Mesenchymal stem cell (in vitro differentiated cells and primary cell): ENCODE data around the gene NUP107.
"Not testable (repeated sequence)": the region's sequence is repeated elsewhere in the genome, so short reads cannot be mapped to it uniquely, and the experiment has no call there.

ENCODE experiments used
- DNase-seq: peaks from one replicate; pipeline ENCODE4 v3.0.0-alpha.2; 2013
- H2AFZ ChIP-seq: one replicate; pipeline ENCODE4 v1.6.1; 2013; ENCODE audit warnings: low read depth, mild to moderate bottlenecking, control low read depth, inconsistent platforms, low read length, moderate library complexity
- H2AK5ac ChIP-seq: 2 replicates; pipeline ENCODE4 v1.6.1; 2013; ENCODE audit warnings: low read length, moderate library complexity, mild to moderate bottlenecking, inconsistent platforms; ENCODE audit not compliant: severe bottlenecking
- H2BK120ac ChIP-seq: one replicate; pipeline ENCODE4 v1.6.1; 2013; ENCODE audit warnings: low read depth, mild to moderate bottlenecking, inconsistent platforms, low read length, moderate library complexity
- H2BK12ac ChIP-seq, 2 experiments: one replicate each; pipeline ENCODE4 v1.6.1; 2013; ENCODE audit warnings: inconsistent platforms in 2 of 2, low read length in 2 of 2, mild to moderate bottlenecking in 2 of 2, moderate library complexity in 2 of 2, control low read depth in 1 of 2
- H2BK15ac ChIP-seq: one replicate; pipeline ENCODE4 v1.6.1; 2013; ENCODE audit warnings: mild to moderate bottlenecking, low read depth, inconsistent platforms; ENCODE audit not compliant: poor library complexity, severe bottlenecking
- H2BK5ac ChIP-seq: 2 replicates; pipeline ENCODE4 v1.6.1; 2013; ENCODE audit warnings: low read depth, mild to moderate bottlenecking, low read length, control low read depth, inconsistent platforms; ENCODE audit not compliant: poor library complexity, severe bottlenecking
- H3K14ac ChIP-seq, 2 experiments: one replicate each; pipeline ENCODE4 v1.6.1; 2013; ENCODE audit warnings: inconsistent platforms in 2 of 2, low read length in 2 of 2, control low read depth in 1 of 2, mild to moderate bottlenecking in 1 of 2, moderate library complexity in 1 of 2
- H3K18ac ChIP-seq, 2 experiments: one replicate each; pipeline ENCODE4 v1.6.1; 2013; ENCODE audit warnings: inconsistent platforms in 2 of 2, low read length in 2 of 2, control low read depth in 1 of 2, low read depth in 1 of 2, mild to moderate bottlenecking in 1 of 2
- H3K23ac ChIP-seq, 2 experiments: one replicate each; pipeline ENCODE4 v1.6.1; 2013; ENCODE audit warnings: inconsistent platforms in 2 of 2, low read length in 2 of 2, mild to moderate bottlenecking in 2 of 2, moderate library complexity in 2 of 2, control low read depth in 1 of 2
- H3K27ac ChIP-seq: 2 replicates; pipeline ENCODE4 v1.5.1; 2013; ENCODE audit warnings: mild to moderate bottlenecking, moderate library complexity, low read length, control low read depth, inconsistent platforms; ENCODE audit not compliant: poor library complexity, severe bottlenecking
- H3K27me3 ChIP-seq, 2 experiments: 2 replicates each; pipeline versions ENCODE4 v1.6.1 to v1.7.0; 2013; ENCODE audit warnings: low read length in 2 of 2, mild to moderate bottlenecking in 2 of 2, moderate library complexity in 2 of 2, control low read depth in 1 of 2, inconsistent platforms in 1 of 2; ENCODE audit not compliant: control insufficient read depth in 1 of 2, insufficient read depth in 1 of 2
- H3K36me3 ChIP-seq, 2 experiments: 2 replicates each; pipeline versions ENCODE4 v1.6.1 to v1.7.0; 2013; ENCODE audit warnings: low read length in 2 of 2, control low read depth in 1 of 2, inconsistent platforms in 1 of 2, low read depth in 1 of 2, mild to moderate bottlenecking in 1 of 2; ENCODE audit not compliant: insufficient read depth in 2 of 2, control insufficient read depth in 1 of 2
- H3K4ac ChIP-seq, 2 experiments: one replicate each; pipeline ENCODE4 v1.6.1; 2013; ENCODE audit warnings: inconsistent platforms in 2 of 2, low read length in 2 of 2, mild to moderate bottlenecking in 2 of 2, moderate library complexity in 2 of 2, control low read depth in 1 of 2, low read depth in 1 of 2
- H3K4me1 ChIP-seq: 2 replicates; pipeline ENCODE4 v1.6.1; 2013; ENCODE audit warnings: low read depth, low read length, control low read depth; ENCODE audit not compliant: control insufficient read depth, insufficient read depth
- H3K4me2 ChIP-seq: 2 replicates; pipeline ENCODE4 v1.6.1; 2013; ENCODE audit warnings: low read length, mild to moderate bottlenecking, inconsistent platforms; ENCODE audit not compliant: poor library complexity, severe bottlenecking
- H3K4me3 ChIP-seq, 2 experiments: 2 replicates each; pipeline versions ENCODE4 v1.5.1 to v1.7.0; 2013; ENCODE audit warnings: low read length in 2 of 2, mild to moderate bottlenecking in 2 of 2, control low read depth in 1 of 2, low read depth in 1 of 2; ENCODE audit not compliant: insufficient read depth in 1 of 2
- H3K79me1 ChIP-seq: replicated peaks from 2 replicates; pipeline ENCODE4 v1.6.1; 2013; ENCODE audit warnings: mild to moderate bottlenecking, control low read depth, low read length, inconsistent platforms; ENCODE audit not compliant: poor library complexity, severe bottlenecking
- H3K9ac ChIP-seq: 2 replicates; pipeline ENCODE4 v1.7.0; 2013; ENCODE audit warnings: mild to moderate bottlenecking, low read length, moderate library complexity
- H3K9me3 ChIP-seq: 2 replicates; pipeline ENCODE4 v1.7.0; 2013; ENCODE audit warnings: mild to moderate bottlenecking, low read length; ENCODE audit not compliant: control insufficient read depth
- H4K8ac ChIP-seq: one replicate; pipeline ENCODE4 v1.6.1; 2013; ENCODE audit warnings: inconsistent platforms, mild to moderate bottlenecking, low read length, moderate library complexity
- H4K91ac ChIP-seq: one replicate; pipeline ENCODE4 v1.6.1; 2013; ENCODE audit warnings: mild to moderate bottlenecking, low read length, inconsistent platforms
- WGBS: methylation state at CpG from one replicate; pipeline ENCODE4 v1.1.7; 2013; ENCODE audit warnings: mixed read lengths; 5-methylcytosine and 5-hydroxymethylcytosine counted together

The NUP107 gene

DNA sequence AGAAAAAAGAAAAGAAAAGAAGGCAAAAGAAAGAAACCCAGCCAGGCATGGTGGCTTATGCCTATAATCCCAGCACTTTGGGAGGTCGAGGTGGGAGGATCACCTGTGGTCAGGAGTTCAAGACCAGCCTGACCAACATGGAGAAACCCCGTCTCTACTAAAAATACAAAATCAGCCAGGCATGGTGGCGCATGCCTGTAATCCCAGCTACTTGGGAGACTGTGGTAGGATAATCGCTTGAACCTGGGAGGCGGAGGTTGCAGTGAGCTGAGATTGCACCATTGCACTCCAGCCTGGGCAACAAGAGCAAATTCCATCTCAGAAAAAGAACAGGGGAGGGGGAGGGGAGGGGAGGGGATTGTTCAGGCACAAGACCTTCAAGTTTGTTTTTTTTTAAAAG is 9.9 kb upstream of the NUP107 start:
- H2AK5ac ChIP-seq, H4K8ac ChIP-seq, H2BK5ac ChIP-seq, H3K18ac ChIP-seq, H3K27me3 ChIP-seq, H3K9me3 ChIP-seq, H3K4me1 ChIP-seq, H3K79me1 ChIP-seq, H3K36me3 ChIP-seq, H4K91ac ChIP-seq, H3K14ac ChIP-seq, H3K27ac ChIP-seq, DNase-seq, H2BK12ac ChIP-seq, H3K4ac ChIP-seq, H2BK15ac ChIP-seq, H3K23ac ChIP-seq, H3K4me3 ChIP-seq, H2BK120ac ChIP-seq, H2AFZ ChIP-seq, H3K4me2 ChIP-seq: not testable (repeated sequence)
- WGBS, result 99% methylated on average over 4 of the region's 5 CpGs
- H3K9ac ChIP-seq, result peak overlapping the region; percentile 76

GRCh38 chr12:68686262-68686594 is 550 bp upstream of the NUP107 start:
- Histone ChIP-seq H3K14ac (no peak overlapping the region), H3K4me1 (peaks cover 1% of the 10 kb centered on the region), H3K9me3 (no peaks in the 10 kb centered on the region), H3K9ac (peak overlapping the region; percentile 89), H3K27me3 (no peaks in the 10 kb centered on the region), H3K4me2 (peak overlapping the region; percentile 82), H3K4me3 (peak overlapping the region in 1 of 2 experiments; percentile 89), H3K27ac (peak overlapping the region; percentile 90), H3K36me3 (peaks cover 0 to 15% of the 10 kb centered on the region in 2 experiments), H2BK5ac (no peak overlapping the region), H3K79me1 (peaks cover 8% of the 10 kb centered on the region), H4K8ac (peak overlapping the region; percentile 49), H3K23ac (no peak overlapping the region), H3K4ac (peak overlapping the region in 1 of 2 experiments; percentile 61), H2BK15ac (no peak overlapping the region), H2AK5ac (no peak overlapping the region), H2AFZ (no peak overlapping the region), H4K91ac (no peak overlapping the region), H2BK12ac (no peak overlapping the region), H2BK120ac (no peak overlapping the region), H3K18ac (no peak overlapping the region)
- 57% methylated on average over 3 of the region's 3 CpGs for WGBS
- DNase-seq, result no peak

GRCh38 chr12:68695454-68695853 is 8.7 kb downstream of the NUP107 start:
- Histone ChIP-seq H3K9ac (no peak overlapping the region), H3K4me2 (no peak overlapping the region), H4K91ac (no peak overlapping the region), H2BK120ac (no peak overlapping the region), H3K79me1 (peaks cover 4% of the 10 kb centered on the region), H3K4ac (no peak overlapping the region), H2BK12ac (no peak overlapping the region), H3K23ac (no peak overlapping the region), H3K36me3 (peaks cover 19 to 78% of the 10 kb centered on the region in 2 experiments), H3K14ac (no peak overlapping the region), H3K27ac (no peak overlapping the region), H2BK15ac (no peak overlapping the region), H2AK5ac (no peak overlapping the region), H2AFZ (no peak overlapping the region), H3K18ac (no peak overlapping the region), H3K4me1 (no peaks in the 10 kb centered on the region), H4K8ac (no peak overlapping the region), H3K9me3 (no peaks in the 10 kb centered on the region), H3K27me3 (no peaks in the 10 kb centered on the region), H3K4me3 (no peak overlapping the region), H2BK5ac (no peak overlapping the region)
- DNase-seq, result no peak

DNA sequence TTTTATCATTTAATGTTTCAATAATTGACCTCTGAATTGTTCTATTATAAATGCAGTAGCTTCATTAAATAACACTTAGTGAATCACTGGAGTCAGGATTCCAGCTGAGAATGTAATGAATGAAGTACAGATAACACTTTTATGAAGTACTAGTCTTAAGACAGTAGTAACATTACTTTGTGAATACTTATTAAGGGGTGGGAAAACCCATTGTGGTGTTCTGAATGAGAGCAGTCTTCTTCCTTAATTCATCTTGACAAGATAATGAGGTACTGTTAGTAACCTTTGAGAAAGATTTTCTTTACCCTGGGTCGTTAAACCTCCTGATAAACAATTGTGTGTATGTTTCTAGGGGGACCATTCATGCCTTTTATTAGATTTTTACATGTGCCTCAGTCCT is 12.7 kb downstream of the NUP107 start:
- WGBS, result 86% methylated on average over 1 of the region's 1 CpG
- Histone ChIP-seq H3K9me3 (no peaks in the 10 kb centered on the region), H2BK5ac (no peak overlapping the region), H3K18ac (no peak overlapping the region), H3K23ac (no peak overlapping the region), H3K36me3 (peaks cover 15 to 68% of the 10 kb centered on the region in 2 experiments), H2BK15ac (no peak overlapping the region), H2AK5ac (no peak overlapping the region), H3K4ac (no peak overlapping the region), H2AFZ (no peak overlapping the region), H2BK12ac (no peak overlapping the region), H3K79me1 (peaks cover 4% of the 10 kb centered on the region), H3K4me2 (no peak overlapping the region), H3K4me3 (no peak overlapping the region), H3K4me1 (no peaks in the 10 kb centered on the region), H4K91ac (no peak overlapping the region), H3K27me3 (no peaks in the 10 kb centered on the region), H3K14ac (no peak overlapping the region), H3K9ac (no peak overlapping the region), H2BK120ac (no peak overlapping the region), H3K27ac (no peak overlapping the region), H4K8ac (no peak overlapping the region)
- no peak for DNase-seq
